Common myeloid progenitor, CD34-positive (primary cell): ENCODE measurements around the gene ZNF483. TPM values are rescaled to one million over a fixed set of nuclear protein-coding genes. Genes with fewer than 3 reads are reported as not detected.

Source experiments
- CTCF ChIA-PET: fragments of 350-600 bp; sonication (Branson Sonifier 250); formaldehyde crosslinking; loops from one replicate; lab custom pipeline; 2021; ENCODE audit warnings: antibody characterized with exemption; lab: Charles Lee
- POLR2A ChIA-PET: fragments of 350-600 bp; sonication (Branson Sonifier 250); formaldehyde crosslinking; loops from one replicate; lab custom pipeline; 2021; ENCODE audit warnings: antibody characterized with exemption; lab: Charles Lee
- DNase-seq, 3 donors: peaks; one replicate each; pipeline versions ENCODE4 v3.0.0 to v3.0.0-alpha.2; 2013
- H3K27ac ChIP-seq, 2 experiments: 1 replicate in 1 of 2; 2 replicates in 1 of 2; pipeline ENCODE4 v1.7.0; 2013; ENCODE audit warnings: inconsistent platforms in 2 of 2, low read length in 2 of 2, mild to moderate bottlenecking in 2 of 2, low read depth in 1 of 2, moderate library complexity in 1 of 2; ENCODE audit not compliant: severe bottlenecking in 2 of 2, insufficient read depth in 1 of 2, poor library complexity in 1 of 2
- H3K27me3 ChIP-seq, 5 experiments: replicated peaks in 2 of 5; 1 replicate in 3 of 5; 2 replicates in 2 of 5; pipeline versions ENCODE4 v1.6.1 to v1.7.0; 2013; ENCODE audit warnings: low read length in 4 of 5, mild to moderate bottlenecking in 2 of 5, moderate library complexity in 2 of 5, inconsistent platforms in 1 of 5; ENCODE audit not compliant: insufficient read depth in 5 of 5, control insufficient read depth in 4 of 5
- H3K36me3 ChIP-seq, 4 experiments: 1 replicate in 2 of 4; 2 replicates in 2 of 4; pipeline versions ENCODE4 v1.6.1 to v1.7.0; 2013; ENCODE audit warnings: low read length in 3 of 4, control low read depth in 1 of 4, mild to moderate bottlenecking in 1 of 4; ENCODE audit not compliant: control insufficient read depth in 4 of 4, insufficient read depth in 4 of 4
- H3K4me1 ChIP-seq, 4 experiments: 1 replicate in 3 of 4; 2 replicates in 1 of 4; pipeline versions ENCODE4 v1.6.1 to v1.7.1; 2013; ENCODE audit warnings: low read length in 3 of 4, mild to moderate bottlenecking in 3 of 4, control low read depth in 1 of 4, inconsistent platforms in 1 of 4, moderate library complexity in 1 of 4; ENCODE audit not compliant: control insufficient read depth in 4 of 4, insufficient read depth in 4 of 4; ENCODE audit errors: control extremely low read depth in 1 of 4
- H3K4me3 ChIP-seq, 7 experiments: 1 replicate in 4 of 7; 2 replicates in 3 of 7; pipeline versions ENCODE4 v1.5.1 to v1.7.0; 2013; ENCODE audit warnings: mild to moderate bottlenecking in 7 of 7, low read length in 6 of 7, moderate library complexity in 6 of 7, inconsistent platforms in 2 of 7, low read depth in 2 of 7, control low read depth in 1 of 7; ENCODE audit not compliant: insufficient read depth in 4 of 7, control insufficient read depth in 1 of 7; ENCODE audit errors: extremely low read depth in 1 of 7
- H3K9me3 ChIP-seq, 5 experiments: 1 replicate in 4 of 5; 2 replicates in 1 of 5; pipeline versions ENCODE4 v1.6.1 to v1.7.1; 2013; ENCODE audit warnings: low read length in 4 of 5, mild to moderate bottlenecking in 2 of 5, inconsistent platforms in 1 of 5, low read depth in 1 of 5, moderate library complexity in 1 of 5; ENCODE audit not compliant: control insufficient read depth in 4 of 5, insufficient read depth in 2 of 5; ENCODE audit errors: control extremely low read depth in 1 of 5
- WGBS: methylation state at CpG from one replicate; pipeline ENCODE4 v1.1.5; 2013; ENCODE audit not compliant: insufficient coverage; 5-methylcytosine and 5-hydroxymethylcytosine counted together
- polyA plus RNA-seq: library from polyadenylated mRNA; unstranded; fragments of 120-200 nt; gene quantifications from one replicate; pipeline ENCODE4 v1.2.1, GENCODE V29; 2013

Gene ZNF483
- polyA plus RNA-seq: 5.4 TPM

DNA sequence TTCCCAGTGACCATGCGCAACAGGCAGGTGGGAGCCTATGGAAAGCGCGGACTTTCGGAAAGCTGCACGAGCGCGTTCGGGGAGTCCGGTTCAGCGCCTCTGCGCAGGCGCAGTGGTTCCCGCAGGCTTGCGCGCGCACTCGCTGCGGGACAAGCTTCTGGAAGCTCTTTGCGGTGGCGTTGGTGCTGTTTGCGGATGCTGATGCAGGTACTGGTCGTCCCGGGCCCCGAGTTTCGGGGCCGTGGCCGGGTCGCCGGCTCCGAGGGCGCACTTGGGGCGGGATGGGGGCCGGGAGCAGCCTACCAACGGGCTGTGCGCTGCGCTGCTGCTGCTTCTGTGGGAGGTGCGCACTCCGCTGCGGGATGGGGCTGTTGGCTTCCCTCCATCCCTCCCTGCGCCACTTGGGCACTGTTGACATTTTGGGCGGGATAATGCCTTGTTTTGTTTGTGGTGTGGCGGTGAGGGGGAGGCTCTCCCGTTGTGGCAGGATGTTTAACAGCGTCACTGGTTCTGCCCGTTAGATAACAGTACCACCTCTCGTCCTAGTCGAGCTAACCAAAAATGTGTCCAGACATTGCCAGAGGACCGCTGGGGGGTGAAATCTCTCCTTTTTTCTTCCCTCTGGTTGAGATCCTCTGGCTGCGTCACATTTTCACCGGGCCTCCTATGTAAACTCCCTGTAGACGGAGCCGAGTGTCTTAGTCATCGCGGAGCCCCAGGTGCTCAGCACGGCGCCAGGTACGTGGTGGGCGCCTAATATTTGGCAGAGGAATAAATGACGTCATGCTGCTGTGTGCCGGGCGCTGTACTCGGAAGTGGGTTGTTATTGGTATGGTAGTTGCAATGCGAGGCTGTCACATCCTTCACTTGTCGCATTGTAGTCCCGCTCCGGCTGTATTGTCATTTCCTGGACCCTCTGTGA is at the start of gene ZNF483:
Gene ZNF483, plus strand, starts transcription at position 124 of the 922 bp plus-strand sequence. CDS start 2,217 bp downstream, outside the sequence.
- POLR2A ChIA-PET: no interaction called here
- peaks cover 4 to 15% (median 9%) of the 10 kb centered on the region in 5 experiments for H3K27me3 ChIP-seq
- H3K27ac ChIP-seq: no peak within 1 kb of the TSS
- peaks cover 0 to 15% (median 12%) of the 10 kb centered on the region in 4 experiments for H3K4me1 ChIP-seq
- CTCF ChIA-PET: no interaction called here
- H3K9me3 ChIP-seq: peaks cover 3 to 9% (median 5%) of the 10 kb centered on the region in 5 experiments
- H3K36me3 ChIP-seq: peaks cover 0 to 2% (median 0%) of the 10 kb centered on the region in 4 experiments
- H3K4me3 ChIP-seq: peak within 1 kb of the TSS; percentile 25 to 89 (median 72)
- DNase-seq: peak; percentile 49 to 85 (median 68)
- under 1% methylated on average over 44 of the region's 66 CpGs for WGBS

GRCh38 chr9:111475195-111475594 is 49.8 kb upstream of the ZNF483 start:
- Histone ChIP-seq H3K4me3 (no peak overlapping the region), H3K27me3 (no peaks in the 10 kb centered on the region), H3K4me1 (peaks cover 0 to 6% (median 4%) of the 10 kb centered on the region in 4 experiments), H3K27ac (no peak overlapping the region), H3K9me3 (no peaks in the 10 kb centered on the region), H3K36me3 (peaks cover 0 to 2% (median 0%) of the 10 kb centered on the region in 4 experiments)
- ChIA-PET CTCF (no interaction called here), POLR2A (no interaction called here)
- WGBS: 95% methylated on average over 2 of the region's 2 CpGs
- no peak for DNase-seq

DNA sequence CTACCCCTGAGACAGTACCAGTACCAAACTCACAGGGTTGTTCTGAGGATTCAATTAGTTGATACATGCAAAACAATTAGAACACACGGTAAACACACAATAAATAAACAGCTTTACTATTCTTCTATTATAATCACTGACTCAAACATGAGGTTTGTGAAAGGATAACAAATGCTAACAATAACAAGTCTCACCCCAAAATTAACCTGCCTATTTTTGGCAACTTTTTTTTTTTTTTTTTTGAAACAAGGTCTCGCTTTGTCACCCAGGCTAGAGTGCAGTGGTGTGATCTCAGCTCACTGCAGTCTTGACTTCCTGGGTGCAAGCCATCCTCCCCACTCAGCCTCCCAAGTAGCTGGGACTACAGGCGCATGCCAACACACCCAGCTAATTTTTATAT is 47.3 kb upstream of the ZNF483 start:
- CTCF ChIA-PET: no interaction called here
- no CpG with 5 or more reads among the region's 3 CpGs for WGBS
- Histone ChIP-seq H3K27me3 (no peaks in the 10 kb centered on the region), H3K9me3 (no peaks in the 10 kb centered on the region), H3K4me1 (peaks cover 6 to 14% (median 9%) of the 10 kb centered on the region in 4 experiments), H3K4me3 (no peak overlapping the region), H3K36me3 (peaks cover 0 to 2% (median 0%) of the 10 kb centered on the region in 4 experiments), H3K27ac (no peak overlapping the region)
- POLR2A ChIA-PET: no interaction called here
- no peak for DNase-seq

DNA sequence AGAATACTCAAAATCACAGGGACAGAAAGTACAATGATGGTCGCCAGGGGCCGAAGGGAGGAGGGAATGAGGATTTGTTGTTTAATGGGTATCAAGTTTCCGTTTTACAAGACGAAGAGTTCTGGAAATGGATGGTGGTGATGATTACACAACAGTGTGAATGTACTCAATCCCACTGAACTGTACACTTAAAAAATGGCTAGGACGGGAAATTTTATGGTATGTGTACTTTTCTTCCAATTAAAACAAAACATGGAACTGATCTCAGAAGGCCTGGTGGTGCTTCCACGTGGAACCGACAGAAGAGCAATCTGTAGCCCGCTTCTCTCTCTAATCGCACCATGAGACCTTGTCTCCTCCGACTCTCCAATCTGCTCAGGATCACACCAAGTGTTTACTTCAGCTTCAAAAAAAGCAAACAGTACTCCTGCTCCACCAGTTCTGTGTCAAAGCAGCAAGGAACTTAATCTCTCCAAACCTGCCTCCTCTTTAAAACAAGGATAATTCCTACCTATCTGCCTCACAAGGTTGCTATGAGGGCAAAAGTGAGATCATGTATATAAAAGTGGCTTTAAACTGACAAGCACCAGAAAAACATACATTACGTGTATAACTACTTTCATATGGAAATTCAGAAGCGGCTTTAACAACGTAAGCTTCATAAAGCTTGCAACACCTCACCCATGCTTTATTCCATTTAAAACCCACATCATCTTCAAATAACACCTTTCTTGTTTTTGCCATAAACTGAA is 42.9 kb upstream of the ZNF483 start:
- no peaks in the 10 kb centered on the region for H3K9me3 ChIP-seq
- peak overlapping the region in 6 of 7 experiments; percentile 75 to 91 (median 86) for H3K4me3 ChIP-seq
- DNase-seq: no peak
- no peaks in the 10 kb centered on the region for H3K36me3 ChIP-seq
- ChIA-PET CTCF (no interaction called here), POLR2A (no interaction called here)
- H3K27me3 ChIP-seq: no peaks in the 10 kb centered on the region
- WGBS: 59% methylated on average over 6 of the region's 13 CpGs
- H3K27ac ChIP-seq: peak overlapping the region; percentile 26 to 93
- peaks cover 6 to 14% (median 13%) of the 10 kb centered on the region in 4 experiments for H3K4me1 ChIP-seq

GRCh38 chr9:111482694-111483438 is 42.1 kb upstream of the ZNF483 start:
- no peaks in the 10 kb centered on the region for H3K9me3 ChIP-seq
- no peaks in the 10 kb centered on the region for H3K27me3 ChIP-seq
- H3K4me1 ChIP-seq: peaks cover 6 to 14% (median 13%) of the 10 kb centered on the region in 4 experiments
- peak overlapping the region; percentile 75 to 97 (median 87) for H3K4me3 ChIP-seq
- DNase-seq: peak; percentile 63 to 87 (median 82)
- CTCF ChIA-PET: interaction anchor here (0.9 to 1.0 kb wide), 2 partner anchors 10 to 12 kb away, joined by 3 read pairs; no protein-coding TSS in a partner anchor
- no peaks in the 10 kb centered on the region for H3K36me3 ChIP-seq
- POLR2A ChIA-PET: no interaction called here
- under 1% methylated on average over 61 of the region's 76 CpGs for WGBS
- peak overlapping the region; percentile 81 to 93 for H3K27ac ChIP-seq

DNA sequence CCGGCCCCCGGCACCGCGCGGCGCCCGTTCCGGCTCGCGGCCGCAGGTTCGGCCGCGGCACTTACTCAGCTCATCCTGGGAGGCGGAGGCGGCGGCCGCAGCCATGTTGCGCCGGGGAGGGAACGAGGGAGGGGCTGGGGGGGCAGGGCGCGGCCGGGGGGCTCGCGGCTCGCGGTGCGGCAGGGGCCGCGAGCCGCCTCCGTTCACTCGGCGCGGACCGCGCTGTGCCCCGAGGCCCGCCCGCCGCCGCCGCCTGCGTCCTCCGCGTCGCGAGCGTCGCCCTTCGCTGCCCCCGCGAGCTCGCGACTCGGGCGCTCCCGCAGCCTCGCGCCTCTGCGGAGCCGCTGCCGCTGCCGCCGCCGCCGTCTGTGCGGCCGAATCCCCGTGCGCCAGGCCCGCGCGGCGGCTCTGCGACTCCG is 41.5 kb upstream of the ZNF483 start:
- ChIA-PET CTCF (interaction anchor here (0.9 to 1.0 kb wide), 2 partner anchors 11 to 13 kb away, joined by 3 read pairs; no protein-coding TSS in a partner anchor), POLR2A (interaction anchor here (0.6 kb wide), 1 partner anchor 68 kb away, joined by 4 read pairs; no protein-coding TSS in a partner anchor)
- H3K4me3 ChIP-seq: peak overlapping the region; percentile 75 to 97 (median 88)
- no peak for DNase-seq
- H3K36me3 ChIP-seq: no peaks in the 10 kb centered on the region
- 0% methylated on average over 59 of the region's 78 CpGs for WGBS
- no peaks in the 10 kb centered on the region for H3K27me3 ChIP-seq
- peak overlapping the region in 1 of 2 experiments; percentile 93 for H3K27ac ChIP-seq
- H3K9me3 ChIP-seq: no peaks in the 10 kb centered on the region
- H3K4me1 ChIP-seq: peaks cover 6 to 14% (median 11%) of the 10 kb centered on the region in 4 experiments
